ENCODE results near the gene ADIPOQ.
"Not testable (repeated sequence)": the region's sequence is repeated elsewhere in the genome, so short reads cannot be mapped to it uniquely, and the experiment has no call there.

Gene ADIPOQ

DNA sequence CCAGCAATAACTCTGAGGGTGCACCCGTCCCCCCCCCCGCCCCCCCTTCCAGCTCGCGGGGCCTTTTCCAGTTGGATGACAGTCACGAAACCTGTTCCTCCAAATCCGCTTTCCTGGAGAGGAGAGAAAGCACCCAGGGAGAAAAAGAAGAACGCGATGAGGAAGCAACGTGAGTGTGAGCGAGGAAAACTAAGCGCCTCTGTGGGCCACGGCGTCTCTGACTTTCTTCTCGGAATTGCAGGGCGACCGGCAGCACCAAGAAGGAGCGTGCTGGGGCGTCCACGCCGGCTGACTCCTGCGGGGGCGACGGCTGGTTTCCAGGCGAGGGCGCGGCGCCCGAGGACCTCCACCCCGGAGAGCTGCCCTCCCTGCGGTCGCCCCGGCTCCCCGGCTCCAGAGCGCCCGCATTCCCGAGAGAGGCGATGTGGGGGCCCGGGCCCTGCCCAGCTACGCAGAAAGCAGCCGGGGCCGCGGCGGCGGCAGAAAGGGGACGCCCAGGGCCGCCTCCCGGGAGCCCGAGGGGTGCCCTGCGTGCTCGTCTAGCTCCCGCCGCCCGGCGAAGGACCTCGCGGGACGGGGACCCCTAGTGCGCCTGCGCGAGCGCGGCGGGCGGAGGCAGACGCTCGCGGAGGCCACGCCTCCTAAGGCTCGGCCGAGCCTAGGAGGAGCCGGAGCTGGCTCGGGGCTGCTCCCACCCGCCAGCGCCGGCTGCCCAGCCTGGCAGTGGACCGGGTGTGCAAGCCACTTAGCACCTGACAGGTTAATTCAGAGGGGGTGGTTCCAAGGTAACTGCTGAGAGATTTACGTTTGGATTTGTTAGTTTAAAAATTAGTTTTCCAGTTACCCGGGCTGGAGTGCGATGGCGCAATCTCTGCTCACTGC is 15.3 kb upstream of the ADIPOQ start:
- DNase-seq, result peak; percentile 93 to 98 (median 97)

DNA sequence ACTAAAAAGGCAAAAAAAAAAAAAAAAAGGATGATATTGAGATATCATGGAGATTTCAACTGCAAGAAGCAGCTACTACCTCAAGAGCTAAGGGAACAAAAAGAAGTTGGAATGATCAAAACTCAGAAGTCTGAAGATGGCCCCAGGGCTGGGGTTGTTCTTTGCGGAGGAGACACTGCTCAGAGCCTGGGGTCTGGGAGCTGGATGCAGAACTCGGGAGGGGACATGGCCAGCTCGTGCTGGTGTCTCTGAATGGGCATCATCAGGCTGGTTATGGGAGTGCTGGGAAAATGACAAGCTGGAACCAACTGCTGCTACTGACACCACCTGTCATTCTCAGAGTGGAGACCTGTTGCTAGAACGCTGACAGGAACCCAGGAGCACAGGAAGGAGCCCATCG is 14.2 kb upstream of the ADIPOQ start:
- no peak for DNase-seq

DNA sequence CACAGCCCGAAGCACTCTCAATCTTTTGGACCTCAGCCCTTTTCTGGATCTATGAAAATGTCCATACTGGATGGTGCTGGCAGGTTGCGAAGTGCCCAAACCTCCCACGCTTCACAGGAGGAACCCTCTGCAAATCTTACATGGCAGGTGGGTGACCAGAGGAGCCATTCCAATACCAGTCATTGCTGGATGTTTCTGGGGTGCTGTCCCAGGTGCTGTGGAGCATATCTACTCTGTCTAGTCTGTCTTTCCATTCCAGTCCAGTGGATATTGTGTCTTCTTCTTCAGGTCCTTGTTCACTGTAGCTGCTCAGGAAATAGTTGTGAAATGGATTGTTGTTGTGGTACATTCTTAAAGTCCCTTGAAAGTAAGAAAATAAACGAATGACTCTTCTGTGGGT is 10.7 kb upstream of the ADIPOQ start:
- no peak for DNase-seq

DNA sequence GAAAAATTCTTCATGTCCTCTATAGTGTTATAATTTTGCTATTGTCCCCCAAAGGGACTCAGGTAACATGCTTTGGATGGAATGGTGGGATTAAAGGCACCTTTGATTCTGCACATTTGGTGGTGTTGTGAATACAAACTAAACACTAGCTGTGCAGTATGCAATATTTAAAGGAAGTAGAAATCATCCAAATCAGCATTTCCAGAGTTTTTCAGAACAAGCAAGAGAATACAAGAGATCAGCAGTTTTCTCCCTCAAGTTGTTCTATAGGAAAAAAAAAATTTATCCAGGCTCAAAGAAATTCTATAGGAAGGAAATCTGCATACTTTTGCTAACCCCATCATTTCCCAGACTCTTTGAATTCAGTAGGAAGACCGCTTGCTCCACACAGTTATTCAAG is 10.2 kb upstream of the ADIPOQ start:
- no peak for DNase-seq

DNA sequence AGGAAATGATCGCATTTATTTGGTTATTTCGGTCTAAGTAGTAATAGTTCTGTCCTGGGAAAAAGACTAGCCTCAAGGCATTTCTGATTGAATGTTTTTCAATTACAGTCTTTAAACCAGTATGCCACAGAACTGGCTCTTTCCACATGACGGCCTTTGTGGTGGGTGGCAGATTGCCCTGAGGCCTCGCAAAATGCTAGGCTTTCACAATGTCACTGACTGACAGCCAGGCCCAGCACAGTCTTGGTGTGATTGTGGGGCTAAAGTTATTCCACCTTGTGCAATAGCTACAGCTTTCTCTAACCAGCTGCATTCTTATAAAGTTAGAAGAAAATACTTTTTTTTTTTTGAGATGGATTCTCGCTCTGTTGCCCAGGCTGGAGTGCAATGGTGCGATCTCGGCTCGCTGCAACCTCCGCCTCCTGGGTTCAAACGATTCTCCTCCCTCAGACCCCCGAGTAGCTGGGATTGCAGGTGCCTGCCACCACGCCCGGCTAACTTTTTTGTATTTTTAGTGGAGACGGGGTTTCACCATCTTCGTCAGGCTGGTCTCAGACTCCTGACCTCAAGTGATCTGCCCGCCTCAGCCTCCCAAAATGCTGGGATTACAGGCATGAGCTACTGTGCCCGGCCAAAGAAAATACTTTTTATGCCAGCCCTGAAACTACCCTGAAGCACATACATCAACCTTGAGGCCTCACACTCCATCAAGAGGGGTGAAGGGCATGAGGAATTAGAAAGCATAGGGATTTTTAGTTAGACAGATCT is 2.5 kb upstream of the ADIPOQ start:
- peak in 1 of 3 donors; percentile 42 for DNase-seq

DNA sequence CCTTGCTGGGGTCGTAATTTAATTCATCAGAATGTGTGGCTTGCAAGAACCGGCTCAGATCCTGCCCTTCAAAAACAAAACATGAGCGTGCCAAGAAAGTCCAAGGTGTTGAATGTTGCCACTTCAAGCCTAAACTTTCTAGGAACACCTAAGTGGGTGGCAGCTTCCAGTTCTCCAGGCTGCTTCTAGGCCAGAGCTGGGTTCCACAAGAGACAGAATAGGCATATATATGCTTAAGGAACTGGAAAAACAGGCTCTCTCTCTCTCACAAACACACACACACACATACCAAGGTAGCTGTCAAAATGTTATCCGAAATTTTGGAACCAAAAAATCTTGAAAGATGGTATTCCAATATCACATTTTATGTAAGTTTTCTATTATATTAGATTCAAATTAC is 890 bp upstream of the ADIPOQ start:
- DNase-seq, result no peak

DNA sequence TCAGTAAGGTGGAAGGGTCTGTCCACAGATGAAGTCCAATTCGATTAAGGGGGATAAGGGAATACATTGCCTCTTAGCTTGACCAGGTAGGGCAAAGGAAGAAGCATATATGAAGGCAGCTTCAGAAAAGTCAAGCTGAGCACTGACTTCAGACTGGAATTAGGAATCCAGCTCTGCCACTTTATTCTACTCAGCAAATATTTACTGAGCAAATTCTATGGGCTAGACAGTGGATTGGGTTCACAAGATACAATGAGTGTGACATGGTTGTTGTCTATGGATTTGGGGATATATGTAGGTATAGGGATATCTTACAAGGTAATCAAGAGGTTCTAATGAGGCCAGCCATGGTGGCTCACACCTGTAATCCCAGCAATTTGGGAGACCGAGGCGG is 526 bp downstream of the ADIPOQ start:
- DNase-seq, result no peak

DNA sequence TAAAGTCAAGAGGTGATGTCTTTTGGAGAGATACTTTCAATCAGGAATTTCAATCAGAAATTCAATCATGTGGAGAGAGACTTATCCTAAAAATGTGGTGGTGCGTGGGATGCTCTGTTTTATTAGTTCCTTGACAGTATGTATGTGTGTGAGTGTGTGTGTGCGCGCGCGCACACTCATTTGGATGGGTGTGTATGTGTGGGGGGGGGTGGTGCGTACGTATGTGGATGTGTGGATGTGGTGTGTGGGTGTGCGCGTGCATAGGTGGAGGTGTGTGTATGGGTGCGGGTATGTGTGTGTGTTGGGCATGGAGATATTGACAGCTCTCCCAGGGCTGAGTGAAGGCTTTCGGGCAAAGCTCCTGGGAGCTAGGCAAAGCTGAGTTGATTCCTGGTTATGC is 2.4 kb downstream of the ADIPOQ start:
- no peak for DNase-seq

DNA sequence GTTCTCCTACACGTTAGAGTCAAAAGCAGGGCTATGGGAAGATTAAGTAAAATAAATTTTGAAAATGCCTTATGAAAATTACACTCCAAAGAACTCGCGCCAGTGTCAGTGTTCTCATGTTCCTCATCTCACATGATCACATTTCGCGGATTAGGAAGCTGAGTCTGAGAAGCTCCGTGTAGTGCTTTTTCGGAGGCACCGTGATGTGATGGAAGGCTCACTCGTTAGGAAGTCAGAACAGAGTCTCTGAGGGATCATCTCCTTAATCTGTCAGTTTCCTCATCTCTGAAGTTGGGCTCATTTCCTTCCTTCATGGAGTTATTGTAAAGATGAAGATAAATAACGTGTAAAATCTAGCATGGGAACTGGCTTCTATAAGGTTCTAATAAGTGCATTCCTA is 3.2 kb downstream of the ADIPOQ start:
- peak in 1 of 3 donors; percentile 20 for DNase-seq

DNA sequence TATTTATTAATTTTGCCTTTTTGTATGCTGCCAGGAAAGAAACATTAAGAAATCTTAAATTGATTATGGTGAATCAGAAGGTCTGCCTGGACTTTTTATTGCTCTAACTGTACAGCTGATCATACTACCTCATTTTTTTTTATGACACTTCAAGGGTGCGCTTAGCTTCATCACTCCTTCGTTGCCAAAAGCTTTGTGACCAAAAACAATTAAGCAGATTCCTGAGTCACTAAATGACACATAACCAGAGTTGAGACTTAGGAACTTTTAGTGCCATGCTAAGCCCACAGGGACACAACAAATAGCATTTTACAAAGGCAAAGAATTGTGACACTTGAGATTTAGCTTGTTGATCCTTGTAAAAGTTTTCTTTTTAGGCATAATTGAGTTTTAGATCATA is 4.9 kb downstream of the ADIPOQ start:
- DNase-seq, result no peak

DNA sequence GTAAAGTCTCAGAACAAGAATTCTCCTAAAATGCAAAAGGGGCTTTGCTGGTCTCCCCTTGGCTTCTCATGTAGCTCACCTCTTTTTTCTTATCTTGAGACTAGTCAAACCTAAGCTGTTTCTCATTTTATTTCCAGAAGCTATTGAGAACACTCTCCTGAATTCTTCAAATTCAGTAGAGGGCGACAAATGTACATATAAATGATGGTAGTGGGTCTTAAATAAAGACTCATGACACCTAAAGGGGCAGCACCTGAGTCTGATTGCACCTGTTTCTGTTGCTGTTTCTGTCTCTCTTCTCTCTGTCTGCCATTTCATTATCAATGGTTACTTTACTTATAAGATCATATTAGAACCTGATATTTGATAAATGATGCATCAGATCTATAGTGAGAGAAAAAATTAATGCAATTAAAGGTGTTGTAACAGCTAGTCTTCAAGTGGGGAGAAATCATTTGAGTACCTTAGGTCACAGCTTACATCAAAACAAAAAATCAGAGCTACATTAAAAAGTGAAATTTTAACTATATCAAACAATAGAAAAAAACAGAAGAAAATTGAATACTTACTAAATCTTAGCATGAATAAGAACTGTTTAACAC is 7.0 kb downstream of the ADIPOQ start:
- peak; percentile 31 to 59 (median 54) for DNase-seq

DNA sequence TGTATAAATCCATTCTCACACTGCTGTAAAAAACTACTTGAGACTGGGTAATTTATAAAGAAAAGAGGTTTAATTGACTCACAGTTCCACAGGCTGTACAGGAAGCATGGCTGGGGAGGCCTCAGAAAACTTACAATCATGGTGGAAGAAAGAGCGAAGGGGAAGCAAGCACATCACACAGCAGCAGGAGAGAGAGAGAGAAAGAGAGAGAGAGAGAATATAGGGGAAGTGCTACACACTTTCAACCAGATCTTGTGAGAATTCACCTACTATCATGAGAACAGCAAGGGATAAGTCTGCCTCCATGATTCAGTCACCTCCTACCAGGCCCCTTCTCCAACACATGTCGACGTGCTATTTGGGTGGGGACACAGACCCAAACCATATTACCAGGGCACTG is 9.3 kb downstream of the ADIPOQ start:
- DNase-seq, result not testable (repeated sequence)

DNA sequence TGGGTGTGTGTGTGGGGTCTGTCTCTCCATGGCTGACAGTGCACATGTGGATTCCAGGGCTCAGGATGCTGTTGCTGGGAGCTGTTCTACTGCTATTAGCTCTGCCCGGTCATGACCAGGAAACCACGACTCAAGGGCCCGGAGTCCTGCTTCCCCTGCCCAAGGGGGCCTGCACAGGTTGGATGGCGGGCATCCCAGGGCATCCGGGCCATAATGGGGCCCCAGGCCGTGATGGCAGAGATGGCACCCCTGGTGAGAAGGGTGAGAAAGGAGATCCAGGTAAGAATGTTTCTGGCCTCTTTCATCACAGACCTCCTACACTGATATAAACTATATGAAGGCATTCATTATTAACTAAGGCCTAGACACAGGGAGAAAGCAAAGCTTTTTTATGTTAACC is 10.5 kb downstream of the ADIPOQ start:
- DNase-seq, result no peak

DNA sequence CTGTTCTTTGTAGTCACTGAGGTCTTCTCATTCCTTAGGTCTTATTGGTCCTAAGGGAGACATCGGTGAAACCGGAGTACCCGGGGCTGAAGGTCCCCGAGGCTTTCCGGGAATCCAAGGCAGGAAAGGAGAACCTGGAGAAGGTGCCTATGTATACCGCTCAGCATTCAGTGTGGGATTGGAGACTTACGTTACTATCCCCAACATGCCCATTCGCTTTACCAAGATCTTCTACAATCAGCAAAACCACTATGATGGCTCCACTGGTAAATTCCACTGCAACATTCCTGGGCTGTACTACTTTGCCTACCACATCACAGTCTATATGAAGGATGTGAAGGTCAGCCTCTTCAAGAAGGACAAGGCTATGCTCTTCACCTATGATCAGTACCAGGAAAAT is 11.6 kb downstream of the ADIPOQ start:
- no peak for DNase-seq

DNA sequence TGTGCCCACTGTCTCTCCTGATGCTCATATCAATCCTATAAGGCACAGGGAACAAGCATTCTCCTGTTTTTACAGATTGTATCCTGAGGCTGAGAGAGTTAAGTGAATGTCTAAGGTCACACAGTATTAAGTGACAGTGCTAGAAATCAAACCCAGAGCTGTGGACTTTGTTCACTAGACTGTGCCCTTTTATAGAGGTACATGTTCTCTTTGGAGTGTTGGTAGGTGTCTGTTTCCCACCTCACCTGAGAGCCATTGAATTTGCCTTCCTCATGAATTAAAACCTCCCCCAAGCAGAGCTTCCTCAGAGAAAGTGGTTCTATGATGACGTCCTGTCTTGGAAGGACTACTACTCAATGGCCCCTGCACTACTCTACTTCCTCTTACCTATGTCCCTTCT is 12.4 kb downstream of the ADIPOQ start:
- no peak for DNase-seq

DNA sequence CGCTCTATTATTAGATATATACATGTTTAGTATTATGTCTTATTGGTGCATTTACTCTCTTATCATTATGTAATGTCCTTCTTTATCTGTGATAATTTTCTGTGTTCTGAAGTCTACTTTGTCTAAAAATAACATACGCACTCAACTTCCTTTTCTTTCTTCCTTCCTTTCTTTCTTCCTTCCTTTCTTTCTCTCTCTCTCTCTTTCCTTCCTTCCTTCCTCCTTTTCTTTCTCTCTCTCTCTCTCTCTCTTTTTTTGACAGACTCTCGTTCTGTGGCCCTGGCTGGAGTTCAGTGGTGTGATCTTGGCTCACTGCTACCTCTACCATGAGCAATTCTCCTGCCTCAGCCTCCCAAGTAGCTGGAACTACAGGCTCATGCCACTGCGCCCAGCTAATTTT is 15.2 kb downstream of the ADIPOQ start:
- DNase-seq, result no peak

DNA sequence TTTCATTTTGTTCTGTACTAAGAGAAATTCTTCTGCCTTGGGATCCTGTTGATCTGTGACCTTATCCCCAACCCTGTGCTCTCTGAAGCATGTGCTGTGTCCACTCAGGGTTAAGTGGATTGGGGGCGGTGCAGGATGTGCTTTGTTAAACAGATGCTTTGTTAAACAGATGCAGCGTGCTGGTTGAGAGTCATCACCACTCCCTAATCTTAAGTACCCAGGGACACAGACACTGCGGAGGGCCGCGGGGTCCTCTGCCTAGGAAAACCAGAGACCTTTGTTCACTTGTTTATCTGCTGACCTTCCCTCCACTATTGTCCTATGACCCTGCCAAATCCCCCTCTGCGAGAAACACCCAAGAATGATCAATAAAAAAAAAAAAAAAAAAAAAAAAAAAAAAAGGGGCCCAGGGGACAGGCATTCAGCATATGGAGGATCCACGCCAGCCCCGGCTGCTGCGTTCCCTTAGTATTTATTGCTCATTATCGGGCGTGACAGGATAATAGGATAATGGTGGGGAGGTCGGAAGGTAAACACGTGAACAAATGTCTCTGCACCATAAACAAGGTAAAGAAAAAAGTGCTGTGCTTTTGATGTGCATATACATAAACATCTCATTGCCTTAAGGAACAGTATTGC is 22.8 kb downstream of the ADIPOQ start:
- not testable (repeated sequence) for DNase-seq

DNA sequence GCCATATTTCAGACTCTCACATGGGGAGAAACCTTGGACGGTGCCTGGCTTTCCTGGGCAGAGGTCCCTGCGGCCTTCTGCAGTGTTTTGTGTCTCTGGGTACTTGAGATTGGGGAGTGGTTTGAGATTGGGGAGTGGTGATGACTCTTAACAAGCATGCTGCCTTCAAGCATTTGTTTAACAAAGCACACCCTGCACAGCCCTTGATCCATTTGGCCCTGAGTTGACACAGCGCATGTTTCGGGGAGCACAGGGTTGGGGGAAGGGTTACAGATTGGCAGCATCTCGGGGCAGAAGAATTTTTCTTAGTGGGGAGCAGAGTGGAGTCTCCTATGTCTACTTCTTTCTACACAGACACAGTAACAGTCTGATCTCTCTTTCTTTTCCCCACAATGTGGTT is 23.6 kb downstream of the ADIPOQ start:
- DNase-seq, result not testable (repeated sequence)

DNA sequence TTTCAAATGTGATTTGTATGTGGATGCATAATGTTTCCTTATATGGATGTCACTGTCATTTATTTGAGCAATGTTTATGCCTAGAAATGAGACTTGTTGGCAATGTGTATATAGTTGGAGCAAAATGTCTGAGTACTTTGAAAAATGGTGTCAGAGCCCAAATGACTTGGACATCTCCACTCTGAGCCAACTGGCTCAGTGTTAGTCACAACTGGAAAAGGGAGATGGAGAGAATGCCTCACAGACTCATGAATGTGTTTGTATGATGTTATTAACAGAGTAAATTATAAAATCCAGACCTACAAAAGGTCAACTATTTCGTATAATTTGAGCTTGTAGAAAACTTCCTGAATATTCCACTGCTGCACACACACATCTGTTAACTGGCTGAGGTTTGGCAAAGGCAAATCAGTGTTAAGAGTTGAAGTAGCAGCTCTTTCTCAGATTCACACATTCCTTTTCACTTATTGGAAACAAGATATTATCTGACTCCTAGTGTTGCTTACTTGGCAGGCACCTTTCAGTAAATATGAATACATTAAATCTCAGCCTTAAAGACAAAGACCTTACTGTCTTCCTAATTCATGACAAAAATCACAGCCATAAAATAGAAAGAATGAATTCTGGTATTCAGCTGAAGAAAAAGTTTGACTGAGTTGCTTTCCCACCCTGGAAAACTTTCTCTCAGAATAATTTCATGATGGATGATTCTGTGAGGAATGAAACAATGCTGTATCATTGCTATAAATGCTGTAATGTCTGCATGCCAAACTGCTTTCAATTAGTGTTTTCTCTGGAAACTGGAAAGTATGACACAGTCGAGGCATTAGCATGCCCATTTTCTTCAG is 27.0 kb downstream of the ADIPOQ start:
- DNase-seq, result no peak

DNA sequence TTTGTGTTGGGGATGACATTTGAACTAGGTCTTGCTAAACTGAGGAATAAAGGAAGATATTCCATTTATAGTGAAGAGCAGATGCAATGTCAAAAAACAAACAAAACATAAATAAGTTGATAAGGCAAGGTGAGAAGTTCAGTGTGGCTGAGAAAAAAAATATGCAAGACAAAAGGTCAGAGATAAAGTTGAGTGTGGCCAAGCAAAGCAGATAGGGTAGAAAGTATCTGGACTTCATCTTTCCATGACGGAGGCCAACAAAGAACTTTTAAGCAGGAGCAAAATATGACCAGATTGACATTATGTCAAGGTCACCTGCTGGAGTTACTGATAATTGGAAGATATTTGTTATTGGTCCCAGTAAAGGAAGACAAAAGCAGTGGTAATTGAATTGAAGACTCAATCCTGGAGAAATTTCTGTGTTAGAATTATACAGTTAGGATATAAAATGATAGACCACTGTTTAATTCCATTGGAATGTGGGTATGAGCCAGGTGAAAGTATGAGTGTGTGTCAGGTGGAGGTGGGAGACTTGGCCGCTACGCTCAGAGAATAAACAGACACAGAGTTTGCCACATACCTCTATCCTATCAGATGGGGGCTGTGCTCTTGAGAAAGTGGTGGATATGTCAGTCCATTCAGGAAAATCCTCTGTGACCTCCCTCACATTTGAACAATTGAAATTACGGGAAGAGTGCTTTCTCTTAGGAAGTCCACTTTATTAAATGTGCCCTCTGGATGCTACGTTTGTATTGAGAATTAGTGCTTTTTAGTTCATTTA is 28.1 kb downstream of the ADIPOQ start:
- no peak for DNase-seq

DNA sequence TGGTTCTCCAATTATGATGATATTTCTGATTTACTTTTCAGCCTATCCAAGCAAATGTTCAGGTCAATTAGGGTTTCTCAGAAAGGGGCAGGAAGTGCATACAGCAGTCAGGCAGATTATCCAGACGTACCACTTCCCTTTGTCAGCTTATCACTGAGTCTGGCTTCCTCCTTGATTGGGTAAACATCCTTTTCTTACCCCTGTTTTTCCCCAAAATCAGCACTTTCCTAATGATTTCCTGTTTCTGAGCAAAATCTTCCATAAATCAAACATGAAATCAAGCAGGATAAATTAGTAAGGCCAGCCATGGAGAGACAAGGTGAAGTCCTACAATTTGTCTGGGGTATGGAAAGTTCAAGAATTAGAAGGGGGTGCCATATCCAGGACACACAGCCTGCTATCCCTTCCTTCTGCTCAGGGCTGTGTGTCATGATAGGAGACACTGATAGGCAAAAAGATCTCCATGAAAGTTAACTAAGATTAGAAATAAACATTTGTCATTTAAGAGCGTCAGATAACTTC is 29.0 kb downstream of the ADIPOQ start:
- DNase-seq, result peak; percentile 12 to 43 (median 35)

All from suppressor macrophage treated with lipopolysaccharide for 1 hour (primary cell).